ENCODE data around the gene MED31. TPM values are rescaled to one million over a fixed set of nuclear protein-coding genes. Genes with fewer than 3 reads are reported as not detected.
A peak's percentile ranks its signal among the peaks of the same experiment; 100 is the strongest.

Gene MED31
- total RNA-seq, 1 experiment from 2014 or later: 17.8 TPM

GRCh38 chr17:6630390-6630789, 21.0 kb downstream of the MED31 start:
- H3K4me1 Mint-ChIP-seq (ENCODE audit: insufficient read depth, unreplicated experiment): peaks cover 18% of the 10 kb centered on the region
- peaks cover 89% of the 10 kb centered on the region for H3K36me3 Mint-ChIP-seq (ENCODE audit: insufficient read depth, unreplicated experiment)
- intact Hi-C loops (cut with micrococcal nuclease): no loop called here
- ChIA-PET POLR2A (interaction anchor here (0.7 to 3.7 kb wide), 3 partner anchors 8 to 31 kb away, joined by 3 to 25 read pairs (median 3); partner anchors contain the start of genes KIAA0753 and TXNDC17), CTCF (no interaction called here)
- no peak overlapping the region for H3K4me3 Mint-ChIP-seq (ENCODE audit: unreplicated experiment)
- no peaks in the 10 kb centered on the region for H3K9me3 Mint-ChIP-seq (ENCODE audit: unreplicated experiment)
- H3K27ac Mint-ChIP-seq (ENCODE audit: low read depth, unreplicated experiment): no peak overlapping the region
- DNase-seq (ENCODE audit: unreplicated experiment): no peak
- H3K27me3 Mint-ChIP-seq (ENCODE audit: insufficient read depth, unreplicated experiment): no peaks in the 10 kb centered on the region
- no TSS peak for BruUV-seq (replicated peaks)
- TF ChIP-seq CTCF (IDR thresholded peaks at IDR 0.05; ENCODE audit: unreplicated experiment): no peak

GRCh38 chr17:6627019-6627418, 24.4 kb downstream of the MED31 start:
- Mint-ChIP-seq H3K4me1 (ENCODE audit: insufficient read depth, unreplicated experiment) (peaks cover 18% of the 10 kb centered on the region), H3K9me3 (ENCODE audit: unreplicated experiment) (no peaks in the 10 kb centered on the region), H3K4me3 (ENCODE audit: unreplicated experiment) (no peak overlapping the region), H3K27ac (ENCODE audit: low read depth, unreplicated experiment) (no peak overlapping the region), H3K36me3 (ENCODE audit: insufficient read depth, unreplicated experiment) (peaks cover 74% of the 10 kb centered on the region), H3K27me3 (ENCODE audit: insufficient read depth, unreplicated experiment) (no peaks in the 10 kb centered on the region)
- intact Hi-C loops (cut with micrococcal nuclease): no loop called here
- DNase-seq (ENCODE audit: unreplicated experiment): peak; percentile 14
- no TSS peak for BruUV-seq (replicated peaks)
- POLR2A ChIA-PET: interaction anchor here (0.7 to 3.7 kb wide), 4 partner anchors 9 to 30 kb away, joined by 3 to 25 read pairs (median 4); partner anchors contain the start of genes KIAA0753 and TXNDC17
- CTCF ChIA-PET: no interaction called here
- TF ChIP-seq CTCF (IDR thresholded peaks at IDR 0.05; ENCODE audit: unreplicated experiment): no peak

GRCh38 chr17:6626616-6627015, 24.8 kb downstream of the MED31 start:
- TF ChIP-seq CTCF (IDR thresholded peaks at IDR 0.05; ENCODE audit: unreplicated experiment): no peak
- Mint-ChIP-seq H3K27me3 (ENCODE audit: insufficient read depth, unreplicated experiment) (no peaks in the 10 kb centered on the region), H3K9me3 (ENCODE audit: unreplicated experiment) (no peaks in the 10 kb centered on the region), H3K4me3 (ENCODE audit: unreplicated experiment) (no peak overlapping the region), H3K4me1 (ENCODE audit: insufficient read depth, unreplicated experiment) (peaks cover 18% of the 10 kb centered on the region), H3K27ac (ENCODE audit: low read depth, unreplicated experiment) (no peak overlapping the region), H3K36me3 (ENCODE audit: insufficient read depth, unreplicated experiment) (peaks cover 74% of the 10 kb centered on the region)
- BruUV-seq (replicated peaks): no TSS peak
- intact Hi-C loops (cut with micrococcal nuclease): no loop called here
- CTCF ChIA-PET: no interaction called here
- POLR2A ChIA-PET: interaction anchor here (0.7 to 1.0 kb wide), 3 partner anchors 9 to 30 kb away, joined by 3 to 4 read pairs (median 3); no protein-coding TSS in a partner anchor
- DNase-seq (ENCODE audit: unreplicated experiment): no peak

- H3K27me3 Mint-ChIP-seq (ENCODE audit: insufficient read depth, unreplicated experiment): no peaks in the 10 kb centered on the region
- H3K4me1 Mint-ChIP-seq (ENCODE audit: insufficient read depth, unreplicated experiment): peaks cover 6% of the 10 kb centered on the region
- ChIA-PET CTCF (interaction anchor here (0.9 kb wide), 1 partner anchor 152 kb away, joined by 4 read pairs; no protein-coding TSS in a partner anchor), POLR2A (interaction anchor here (0.6 to 0.7 kb wide), 2 partner anchors 17 to 38 kb away, joined by 3 read pairs; no protein-coding TSS in a partner anchor)
- H3K9me3 Mint-ChIP-seq (ENCODE audit: unreplicated experiment): no peaks in the 10 kb centered on the region
- intact Hi-C loops (cut with micrococcal nuclease): no loop called here
- no peak for TF ChIP-seq CTCF (IDR thresholded peaks at IDR 0.05; ENCODE audit: unreplicated experiment)
- H3K4me3 Mint-ChIP-seq (ENCODE audit: unreplicated experiment): no peak overlapping the region
- peaks cover 75% of the 10 kb centered on the region for H3K36me3 Mint-ChIP-seq (ENCODE audit: insufficient read depth, unreplicated experiment)
- no TSS peak for BruUV-seq (replicated peaks)
- DNase-seq (ENCODE audit: unreplicated experiment): no peak
- H3K27ac Mint-ChIP-seq (ENCODE audit: low read depth, unreplicated experiment): no peak overlapping the region
Observed at GRCh38 chr17:6623941-6624340, 27.5 kb downstream of the MED31 start.

Data from MCF 10A (cell line).